ENCODE results near the gene OSM. TPM values are rescaled to one million over a fixed set of nuclear protein-coding genes. Genes with fewer than 3 reads are reported as not detected.

Gene OSM
- polyA plus RNA-seq, 3 donors = 48.0 to 295 (median 146) TPM

DNA sequence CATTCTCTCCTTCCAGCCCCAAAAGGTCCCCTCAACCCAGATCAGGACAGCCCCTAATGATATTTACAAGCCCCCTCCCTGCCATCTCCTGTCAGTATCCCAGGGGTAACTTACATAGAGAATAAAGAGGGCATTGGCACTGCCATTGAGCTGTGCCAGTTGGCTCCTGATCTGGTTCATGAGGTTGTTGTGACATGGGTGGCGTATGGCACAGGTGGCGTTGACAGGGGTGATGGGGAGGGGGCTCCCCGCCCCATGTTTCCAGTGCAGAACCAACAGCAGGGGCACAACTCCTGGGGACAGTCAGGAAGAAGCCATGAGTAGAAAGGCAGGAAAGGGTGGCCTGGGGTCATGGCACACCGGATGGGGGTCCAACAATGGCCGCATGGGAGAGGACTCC is 22.0 kb downstream of the OSM start:
- no peak overlapping the region for H3K4me3 ChIP-seq (replicated peaks in 1 of 3; ENCODE audit: low read depth in 2 of 3, low read length in 3 of 3)
- H3K9me3 Mint-ChIP-seq = peaks cover 0 to 5% (median 0%) of the 10 kb centered on the region in 7 donors
- H3K4me3 Mint-ChIP-seq = peak overlapping the region in 1 of 2 donors; percentile 46
- H3K27ac ChIP-seq (ENCODE audit: low read depth in 1 of 2, low read length in 2 of 2) = no peak overlapping the region
- no peaks in the 10 kb centered on the region for H3K79me2 ChIP-seq (ENCODE audit: insufficient read depth, low read length)
- H2AFZ ChIP-seq (ENCODE audit: insufficient read depth, low read depth, low read length, poor library complexity, severe bottlenecking) = no peak overlapping the region
- no peak for DNase-seq
- peaks cover 15 to 20% of the 10 kb centered on the region in 2 donors for H3K4me1 ChIP-seq (ENCODE audit: control insufficient read depth in 1 of 2, insufficient read depth in 2 of 2, low read length in 2 of 2)
- H3K27ac Mint-ChIP-seq = no peak overlapping the region
- no peaks in the 10 kb centered on the region for H4K20me1 ChIP-seq (ENCODE audit: insufficient read depth, low read length)
- H3K36me3 Mint-ChIP-seq = peaks cover 0 to 2% of the 10 kb centered on the region in 2 donors
- H3K9me3 ChIP-seq (replicated peaks in 1 of 2; ENCODE audit: control insufficient read depth in 1 of 2, insufficient read depth in 1 of 2, low read length in 2 of 2) = peaks cover 0 to 5% of the 10 kb centered on the region in 2 donors
- peaks cover 47 to 61% (median 53%) of the 10 kb centered on the region in 3 donors for H3K27me3 Mint-ChIP-seq (ENCODE audit: low read depth in 3 of 3)
- intact Hi-C loops (cut with micrococcal nuclease) = loop anchor here in 1 of 2 donors (10.0 kb wide), 1 partner anchor 210 kb away; no protein-coding TSS in a partner anchor
- 88% methylated on average over 5 of the region's 5 CpGs for WGBS (ENCODE audit: insufficient coverage)
- peaks cover 28% of the 10 kb centered on the region for H3K4me1 Mint-ChIP-seq
- peaks cover 13 to 45% of the 10 kb centered on the region in 2 donors for H3K27me3 ChIP-seq (ENCODE audit: control insufficient read depth in 2 of 2, insufficient read depth in 2 of 2, low read length in 2 of 2)
- no peak overlapping the region for H3K4me2 ChIP-seq (replicated peaks; ENCODE audit: extremely low read depth, low read length, poor library complexity, severe bottlenecking)
- TF ChIP-seq, protein P1, sequence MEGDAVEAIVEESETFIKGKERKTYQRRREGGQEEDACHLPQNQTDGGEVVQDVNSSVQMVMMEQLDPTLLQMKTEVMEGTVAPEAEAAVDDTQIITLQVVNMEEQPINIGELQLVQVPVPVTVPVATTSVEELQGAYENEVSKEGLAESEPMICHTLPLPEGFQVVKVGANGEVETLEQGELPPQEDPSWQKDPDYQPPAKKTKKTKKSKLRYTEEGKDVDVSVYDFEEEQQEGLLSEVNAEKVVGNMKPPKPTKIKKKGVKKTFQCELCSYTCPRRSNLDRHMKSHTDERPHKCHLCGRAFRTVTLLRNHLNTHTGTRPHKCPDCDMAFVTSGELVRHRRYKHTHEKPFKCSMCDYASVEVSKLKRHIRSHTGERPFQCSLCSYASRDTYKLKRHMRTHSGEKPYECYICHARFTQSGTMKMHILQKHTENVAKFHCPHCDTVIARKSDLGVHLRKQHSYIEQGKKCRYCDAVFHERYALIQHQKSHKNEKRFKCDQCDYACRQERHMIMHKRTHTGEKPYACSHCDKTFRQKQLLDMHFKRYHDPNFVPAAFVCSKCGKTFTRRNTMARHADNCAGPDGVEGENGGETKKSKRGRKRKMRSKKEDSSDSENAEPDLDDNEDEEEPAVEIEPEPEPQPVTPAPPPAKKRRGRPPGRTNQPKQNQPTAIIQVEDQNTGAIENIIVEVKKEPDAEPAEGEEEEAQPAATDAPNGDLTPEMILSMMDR (IDR thresholded peaks at IDR 0.05) = no peak
- H3K36me3 ChIP-seq (replicated peaks in 1 of 2; ENCODE audit: control insufficient read depth in 1 of 2, insufficient read depth in 2 of 2, low read length in 2 of 2) = no peaks in the 10 kb centered on the region
- no peak overlapping the region for H3K9ac ChIP-seq (ENCODE audit: insufficient read depth, low read length, poor library complexity, severe bottlenecking)

GRCh38 chr22:30244066-30244465 is 22.6 kb downstream of the OSM start:
- H3K27ac Mint-ChIP-seq = no peak overlapping the region
- Histone ChIP-seq H3K4me3 (replicated peaks in 1 of 3; ENCODE audit: low read depth in 2 of 3, low read length in 3 of 3) (no peak overlapping the region), H3K36me3 (replicated peaks in 1 of 2; ENCODE audit: control insufficient read depth in 1 of 2, insufficient read depth in 2 of 2, low read length in 2 of 2) (no peaks in the 10 kb centered on the region), H3K27ac (ENCODE audit: low read depth in 1 of 2, low read length in 2 of 2) (no peak overlapping the region), H4K20me1 (ENCODE audit: insufficient read depth, low read length) (no peaks in the 10 kb centered on the region), H2AFZ (ENCODE audit: insufficient read depth, low read depth, low read length, poor library complexity, severe bottlenecking) (no peak overlapping the region), H3K4me2 (replicated peaks; ENCODE audit: extremely low read depth, low read length, poor library complexity, severe bottlenecking) (no peak overlapping the region), H3K4me1 (ENCODE audit: control insufficient read depth in 1 of 2, insufficient read depth in 2 of 2, low read length in 2 of 2) (peaks cover 15 to 20% of the 10 kb centered on the region in 2 donors), H3K9ac (ENCODE audit: insufficient read depth, low read length, poor library complexity, severe bottlenecking) (no peak overlapping the region), H3K79me2 (ENCODE audit: insufficient read depth, low read length) (no peaks in the 10 kb centered on the region), H3K27me3 (ENCODE audit: control insufficient read depth in 2 of 2, insufficient read depth in 2 of 2, low read length in 2 of 2) (peaks cover 13 to 45% of the 10 kb centered on the region in 2 donors), H3K9me3 (replicated peaks in 1 of 2; ENCODE audit: control insufficient read depth in 1 of 2, insufficient read depth in 1 of 2, low read length in 2 of 2) (peaks cover 0 to 5% of the 10 kb centered on the region in 2 donors)
- TF ChIP-seq, protein P1 (IDR thresholded peaks at IDR 0.05) = no peak
- peaks cover 0 to 2% of the 10 kb centered on the region in 2 donors for H3K36me3 Mint-ChIP-seq
- intact Hi-C loops (cut with micrococcal nuclease) = loop anchor here in 1 of 2 donors (10.0 kb wide), 1 partner anchor 209 kb away; no protein-coding TSS in a partner anchor
- no peak for DNase-seq
- no peak overlapping the region for H3K4me3 Mint-ChIP-seq
- peaks cover 0 to 5% (median 0%) of the 10 kb centered on the region in 7 donors for H3K9me3 Mint-ChIP-seq
- peaks cover 47 to 61% (median 53%) of the 10 kb centered on the region in 3 donors for H3K27me3 Mint-ChIP-seq (ENCODE audit: low read depth in 3 of 3)
- WGBS (ENCODE audit: insufficient coverage) = 96% methylated on average over 9 of the region's 10 CpGs
- H3K4me1 Mint-ChIP-seq = peaks cover 28% of the 10 kb centered on the region

All from CD14-positive monocyte (primary cell).